Ascending aorta (tissue), 2 donors: Measurements from ENCODE around the gene RNF213. TPM values are rescaled to one million over a fixed set of nuclear protein-coding genes. Genes with fewer than 3 reads are reported as not detected.

Experiments
- DNase-seq, 2 donors: peaks; one replicate each; pipeline ENCODE4 v3.0.0-alpha.2; 2019; ENCODE audit warnings: low spot score in 2 of 2
- H3K27ac ChIP-seq, 2 donors: fragments of 200-600 bp; sonication (generic); one replicate each; pipeline ENCODE4 v1.5.1; 2016 to 2017; ENCODE audit warnings: mild to moderate bottlenecking in 1 of 2
- H3K27me3 ChIP-seq: fragments of 200-600 bp; sonication (generic); one replicate; pipeline ENCODE4 v1.5.1; 2017
- H3K36me3 ChIP-seq, 2 donors: fragments of 200-600 bp; sonication (generic); one replicate each; pipeline ENCODE4 v1.5.1; 2016
- H3K4me1 ChIP-seq, 2 donors: fragments of 200-600 bp; sonication (generic); one replicate each; pipeline ENCODE4 v1.5.1; 2016 to 2017; ENCODE audit warnings: mild to moderate bottlenecking in 1 of 2
- H3K4me3 ChIP-seq, 2 donors: fragments of 200-600 bp; sonication (generic); one replicate each; pipeline ENCODE4 v1.5.1; 2016 to 2017; ENCODE audit warnings: mild to moderate bottlenecking in 1 of 2
- H3K9me3 ChIP-seq, 2 donors: fragments of 200-600 bp; sonication (generic); one replicate each; pipeline ENCODE4 v1.5.1; 2016
- CTCF ChIP-seq, 3 experiments: fragments of 200-600 bp in 2 of 3; fragments of 450-650 bp in 1 of 3; sonication (generic) in 2 of 3; IDR thresholded peaks; one replicate each; pipeline ENCODE4 v1.5.1; 2016 to 2019; ENCODE audit warnings: antibody characterized with exemption in 3 of 3, mild to moderate bottlenecking in 1 of 3, moderate library complexity in 1 of 3
- intact Hi-C: fragments of 100-400 bp; cut with DNase I; formaldehyde crosslinking; loops from one replicate; pipeline ENCODE4 v1.15.1; 2023
- total RNA-seq: library from RNA; depleted of rRNA; stranded (reverse); fragments of >200 nt; gene quantifications from one replicate; pipeline ENCODE4 v1.1.0, GENCODE V29; 2016

RNF213 gene
- total RNA-seq, 1 donor from 2014 or later, result 155 TPM

DNA sequence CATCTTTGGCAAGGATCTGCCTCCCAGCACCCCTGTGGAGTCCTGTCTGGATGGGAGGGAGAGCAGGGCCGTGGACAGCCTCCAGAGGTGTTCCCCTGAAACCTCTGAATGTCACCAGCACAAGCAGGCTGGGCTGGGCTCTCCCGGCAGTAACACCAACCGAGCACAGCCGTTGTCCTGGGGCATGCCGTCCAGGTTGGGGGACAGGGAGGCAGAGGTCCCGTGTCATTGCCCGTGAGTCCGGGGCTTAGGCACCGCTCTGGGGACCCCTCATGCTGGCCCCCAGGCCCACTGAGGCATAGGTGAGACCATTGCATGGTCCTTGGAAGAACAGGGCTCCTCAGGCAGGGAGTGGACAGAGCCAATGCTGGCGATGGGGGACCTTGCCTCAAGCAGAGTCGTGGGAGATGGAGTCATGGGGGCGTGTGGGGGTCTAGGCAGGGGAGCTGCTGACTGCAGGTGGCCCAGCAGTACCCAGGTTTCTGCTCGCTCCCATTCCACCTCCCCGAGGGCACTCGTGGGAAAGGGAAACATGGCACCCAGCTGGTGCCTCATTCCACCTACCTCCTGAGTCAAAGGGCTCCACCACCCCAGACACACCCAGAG, 171.8 kb downstream of the RNF213 start:
- peaks cover 0 to 26% of the 10 kb centered on the region in 2 donors for H3K36me3 ChIP-seq
- no peak for DNase-seq
- intact Hi-C loops, result no loop called here
- no peaks in the 10 kb centered on the region for H3K9me3 ChIP-seq
- no peaks in the 10 kb centered on the region for H3K27me3 ChIP-seq
- H3K27ac ChIP-seq, result no peak overlapping the region
- H3K4me1 ChIP-seq, result peaks cover 0 to 4% of the 10 kb centered on the region in 2 donors
- no peak overlapping the region for H3K4me3 ChIP-seq
- TF ChIP-seq CTCF (IDR thresholded peaks at IDR 0.05), result no peak

DNA sequence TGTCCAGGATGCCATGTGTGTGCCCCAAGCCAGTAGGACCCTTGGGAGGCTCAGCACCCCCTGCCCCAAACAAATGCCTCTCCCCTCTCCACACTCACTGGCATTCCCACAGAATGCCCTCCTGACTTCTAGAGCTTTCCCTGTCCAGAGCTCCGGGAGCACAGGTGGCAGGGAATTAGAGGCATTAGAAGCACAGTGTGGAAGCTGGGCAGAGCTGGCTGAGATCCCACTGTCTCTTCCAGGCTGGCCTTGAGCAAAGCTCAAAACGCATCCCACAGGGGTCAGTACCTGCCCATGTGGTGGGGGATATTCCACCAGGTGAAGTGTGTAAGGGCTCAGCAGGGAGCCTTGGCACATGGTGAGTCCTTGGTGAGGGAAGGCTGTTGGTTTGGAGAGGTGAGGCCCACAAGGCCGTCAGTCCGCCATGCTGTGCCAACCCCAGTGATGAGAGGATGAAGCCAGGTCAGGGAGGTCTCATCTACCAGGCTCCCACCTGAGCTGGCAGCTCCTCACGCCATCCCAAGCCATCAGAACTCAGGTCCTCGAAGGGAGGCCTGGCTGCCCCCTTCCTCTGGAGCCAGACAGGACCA, 172.4 kb downstream of the RNF213 start:
- Histone ChIP-seq H3K36me3 (peaks cover 0 to 24% of the 10 kb centered on the region in 2 donors), H3K4me1 (peaks cover 5 to 7% of the 10 kb centered on the region in 2 donors), H3K9me3 (no peaks in the 10 kb centered on the region), H3K27ac (no peak overlapping the region), H3K27me3 (no peaks in the 10 kb centered on the region), H3K4me3 (no peak overlapping the region)
- TF ChIP-seq CTCF (IDR thresholded peaks at IDR 0.05), result no peak
- no peak for DNase-seq
- intact Hi-C loops, result no loop called here

DNA sequence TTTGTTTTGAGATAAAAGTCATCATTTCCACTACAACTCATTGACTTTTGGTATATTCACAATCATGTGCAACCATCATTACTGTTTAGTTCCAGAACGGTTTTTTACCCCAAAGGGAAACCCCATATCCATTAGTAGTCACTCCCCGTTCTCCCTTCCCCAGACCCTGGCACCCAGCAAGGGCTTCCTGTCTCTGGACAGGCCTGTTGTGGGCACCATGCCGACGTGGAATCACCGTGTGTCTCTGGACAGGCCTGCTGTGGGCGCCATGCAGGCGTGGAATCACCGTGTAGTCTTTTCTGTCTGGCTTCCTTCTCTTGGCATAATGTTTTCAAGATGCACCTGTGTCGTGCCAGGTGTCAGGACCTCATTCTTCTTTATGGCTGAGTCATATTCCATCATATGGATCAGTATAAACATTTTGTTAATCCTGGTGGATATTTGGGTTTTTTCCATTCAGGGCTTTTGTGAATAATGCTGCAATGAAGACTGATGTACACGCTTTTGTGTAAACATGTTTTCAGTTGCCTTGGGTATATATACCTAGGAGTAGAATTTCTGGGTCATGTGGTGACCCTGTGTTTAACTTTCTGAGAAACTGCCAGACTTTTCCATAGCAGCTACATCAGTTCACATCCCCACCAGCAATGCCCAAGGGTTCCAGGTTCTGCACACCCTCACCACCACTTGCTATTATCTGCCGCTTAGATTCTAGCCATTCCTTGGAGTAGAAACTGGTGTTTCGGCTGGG, 173.4 kb downstream of the RNF213 start:
- Histone ChIP-seq H3K4me1 (peaks cover 10 to 17% of the 10 kb centered on the region in 2 donors), H3K36me3 (peaks cover 0 to 13% of the 10 kb centered on the region in 2 donors), H3K9me3 (no peaks in the 10 kb centered on the region), H3K4me3 (no peak overlapping the region), H3K27me3 (no peaks in the 10 kb centered on the region), H3K27ac (no peak overlapping the region)
- TF ChIP-seq CTCF (IDR thresholded peaks at IDR 0.05), result no peak
- intact Hi-C loops, result no loop called here
- no peak for DNase-seq

- TF ChIP-seq CTCF (IDR thresholded peaks at IDR 0.05), result no peak
- Histone ChIP-seq H3K4me3 (no peak overlapping the region), H3K27ac (peak overlapping the region; percentile 60 to 75), H3K9me3 (no peaks in the 10 kb centered on the region), H3K36me3 (no peaks in the 10 kb centered on the region), H3K27me3 (no peaks in the 10 kb centered on the region), H3K4me1 (peaks cover 10 to 17% of the 10 kb centered on the region in 2 donors)
- DNase-seq, result no peak
- intact Hi-C loops, result loop anchor here (5.0 kb wide), 1 partner anchor 35 kb away; no protein-coding TSS in a partner anchor
Observed at GRCh38 chr17:80437532-80437931, 176.9 kb downstream of the RNF213 start.

DNA sequence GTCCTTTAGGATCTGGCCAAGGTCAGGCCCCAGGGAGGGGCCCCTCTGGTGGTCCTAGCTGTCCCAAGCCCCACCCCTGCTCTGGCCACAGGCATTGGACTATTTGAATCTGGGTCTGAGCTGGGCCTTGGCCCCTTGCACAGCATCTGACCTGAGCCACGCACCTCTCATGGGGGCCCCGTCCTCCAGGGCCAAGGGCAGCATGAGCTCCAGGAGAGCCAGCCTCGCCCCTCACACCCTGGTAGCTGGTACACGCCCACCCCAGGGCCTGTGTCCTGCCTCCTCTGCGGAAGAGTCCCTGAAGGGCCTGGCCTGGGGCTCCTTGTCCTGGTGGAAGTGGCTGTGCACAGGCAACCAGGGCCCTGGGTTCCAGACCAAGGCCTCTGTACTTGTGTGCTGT, 178.2 kb downstream of the RNF213 start:
- H3K36me3 ChIP-seq, result no peaks in the 10 kb centered on the region
- H3K4me1 ChIP-seq, result peaks cover 10 to 17% of the 10 kb centered on the region in 2 donors
- no peaks in the 10 kb centered on the region for H3K9me3 ChIP-seq
- intact Hi-C loops, result loop anchor here (5.0 kb wide), 1 partner anchor 33 kb away; no protein-coding TSS in a partner anchor
- H3K27me3 ChIP-seq, result no peaks in the 10 kb centered on the region
- DNase-seq, result no peak
- TF ChIP-seq CTCF (IDR thresholded peaks at IDR 0.05), result no peak
- H3K4me3 ChIP-seq, result no peak overlapping the region
- H3K27ac ChIP-seq, result peak overlapping the region in 1 of 2 donors; percentile 75
